ENCODE results near the gene KRT80. TPM values are rescaled to one million over a fixed set of nuclear protein-coding genes. Genes with fewer than 3 reads are reported as not detected.

The KRT80 gene
- polyA plus RNA-seq, 4 donors: 0.97 to 1.1 (median 1.0) TPM

DNA sequence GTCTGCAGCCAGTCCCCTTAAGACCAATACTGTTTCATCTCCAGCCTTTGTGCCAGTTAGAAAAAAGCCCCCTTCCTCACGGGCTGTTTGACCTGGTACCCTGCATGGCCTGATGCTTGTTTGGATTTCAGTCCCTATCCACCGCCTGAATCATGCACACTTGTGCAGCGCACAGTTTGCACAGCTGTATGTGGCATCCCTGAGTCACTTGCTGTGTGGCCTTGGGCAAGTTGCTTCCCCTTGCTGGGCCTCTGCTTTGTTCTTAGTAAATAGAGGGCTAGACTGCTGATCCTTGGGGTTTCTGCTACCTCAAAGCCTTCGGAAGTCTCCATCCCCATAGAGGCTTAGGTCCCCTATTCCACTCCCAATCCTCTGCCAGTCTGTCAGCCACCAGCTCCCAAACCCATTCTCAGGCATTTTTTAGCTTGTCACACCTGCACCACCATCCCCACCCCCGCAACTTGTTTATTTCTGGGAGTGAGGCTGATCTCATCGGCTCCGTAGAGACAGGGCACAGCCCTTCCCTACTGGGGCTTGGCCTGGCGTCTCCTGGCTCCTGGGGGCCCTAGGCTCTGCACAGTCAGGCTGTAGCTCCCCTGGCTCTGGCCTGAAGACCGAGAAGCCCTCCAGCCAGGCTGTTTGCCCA lies 8.8 kb downstream of the KRT80 start:
- DNase-seq (ENCODE audit: low read depth in 4 of 4, low spot score in 2 of 4): no peak

DNA sequence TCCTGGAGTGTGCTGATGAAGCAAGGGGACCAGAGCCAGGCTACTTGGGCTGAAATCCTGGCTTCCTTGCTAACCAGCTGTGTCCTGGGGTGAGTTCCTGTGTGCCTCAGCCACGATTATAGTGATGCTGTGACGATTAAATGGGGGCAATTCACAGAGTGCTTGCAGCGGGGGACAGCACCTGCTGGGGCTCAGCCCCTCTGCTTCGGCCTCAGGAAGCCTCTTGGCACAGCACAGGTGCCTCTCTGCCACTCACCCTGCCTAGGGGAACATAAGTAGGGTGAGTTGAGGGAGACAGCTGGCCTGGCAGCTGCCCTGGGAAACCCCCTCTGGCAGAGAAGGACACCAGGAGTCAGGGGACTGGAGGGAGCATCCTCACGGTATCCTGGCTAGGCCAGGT lies 9.4 kb downstream of the KRT80 start:
- no peak for DNase-seq (ENCODE audit: low read depth in 4 of 4, low spot score in 2 of 4)

DNA sequence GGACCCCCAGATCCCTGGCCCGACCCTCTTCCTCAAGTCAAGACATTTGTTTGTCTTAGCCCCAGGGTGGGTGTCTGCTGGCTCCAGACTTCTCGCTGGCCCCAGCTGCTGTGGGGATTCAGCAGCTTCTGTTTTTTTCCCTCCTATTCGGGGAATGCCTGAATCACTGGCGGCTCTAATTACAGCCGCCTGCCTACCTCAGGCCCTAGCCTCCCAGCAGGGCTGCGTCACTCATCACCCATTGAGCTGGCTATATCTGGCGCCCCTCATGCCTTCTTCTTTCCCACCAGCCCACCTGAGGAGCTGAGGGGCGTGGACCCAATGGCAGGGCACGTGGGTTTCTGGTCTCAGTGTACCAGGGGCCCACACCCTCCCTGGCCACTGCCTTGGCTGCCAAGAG lies 10.1 kb downstream of the KRT80 start:
- DNase-seq (ENCODE audit: low read depth in 4 of 4, low spot score in 2 of 4): no peak

DNA sequence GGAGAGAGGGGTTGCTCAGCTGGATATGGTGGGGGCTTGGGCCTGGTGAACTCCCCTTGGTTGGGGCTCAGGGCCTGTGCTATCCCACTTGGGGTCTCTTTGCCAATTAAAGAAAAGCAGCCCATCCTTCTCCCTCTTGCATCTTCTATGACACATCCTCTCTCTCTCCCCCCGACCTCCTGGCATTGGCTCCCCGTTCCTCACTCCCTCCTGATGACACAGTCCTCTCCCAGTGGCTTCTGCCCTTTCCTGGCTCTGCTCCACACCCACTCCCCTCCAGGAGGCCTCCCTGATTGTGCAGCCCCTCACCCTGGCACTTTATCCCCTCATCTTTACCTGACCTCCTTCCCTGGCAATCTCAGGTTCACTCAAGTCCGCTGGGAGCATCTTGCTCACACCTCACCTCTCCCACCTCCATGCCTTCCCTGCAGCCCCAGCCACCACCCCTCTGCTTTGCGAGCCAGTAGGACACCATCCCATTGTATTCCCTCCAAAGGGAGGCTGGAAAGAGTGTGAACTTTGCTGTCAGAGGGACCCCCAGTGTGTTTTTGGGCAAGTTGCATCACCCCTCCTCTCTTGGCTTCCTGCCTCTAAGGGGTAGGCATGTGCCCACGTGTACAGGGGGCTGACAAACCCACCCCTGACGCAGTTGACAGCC lies 10.7 kb downstream of the KRT80 start:
- DNase-seq (ENCODE audit: low read depth in 4 of 4, low spot score in 2 of 4): no peak

DNA sequence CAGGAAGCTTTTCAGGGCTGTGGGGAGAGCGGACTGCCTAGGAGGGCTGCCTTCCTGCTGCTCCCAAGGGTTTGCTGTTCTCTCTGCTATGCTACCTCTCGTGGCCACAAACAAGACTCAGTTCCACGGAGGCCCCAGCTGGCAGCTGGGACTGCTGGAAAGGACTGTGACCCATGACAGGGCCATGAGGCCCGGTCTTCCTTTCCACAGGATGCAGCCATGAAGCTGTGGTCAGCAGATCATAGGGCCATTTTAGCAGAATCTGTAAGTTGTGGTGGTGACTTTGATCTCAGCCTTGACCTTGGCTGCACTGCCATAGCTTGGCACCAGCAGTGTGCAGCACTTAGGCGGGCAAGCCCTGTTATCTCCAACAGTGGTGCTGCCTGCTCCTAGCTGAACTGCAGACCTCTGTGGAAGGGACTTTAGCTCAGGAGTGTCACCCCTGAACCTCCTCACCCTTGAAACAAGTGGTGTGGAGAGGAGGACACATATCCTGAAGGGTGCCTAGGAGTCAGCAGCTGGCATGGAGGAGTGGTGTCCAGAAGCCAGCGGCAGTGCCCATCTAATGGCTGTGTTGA lies 12.3 kb downstream of the KRT80 start:
- DNase-seq (ENCODE audit: low read depth in 4 of 4, low spot score in 2 of 4): no peak

DNA sequence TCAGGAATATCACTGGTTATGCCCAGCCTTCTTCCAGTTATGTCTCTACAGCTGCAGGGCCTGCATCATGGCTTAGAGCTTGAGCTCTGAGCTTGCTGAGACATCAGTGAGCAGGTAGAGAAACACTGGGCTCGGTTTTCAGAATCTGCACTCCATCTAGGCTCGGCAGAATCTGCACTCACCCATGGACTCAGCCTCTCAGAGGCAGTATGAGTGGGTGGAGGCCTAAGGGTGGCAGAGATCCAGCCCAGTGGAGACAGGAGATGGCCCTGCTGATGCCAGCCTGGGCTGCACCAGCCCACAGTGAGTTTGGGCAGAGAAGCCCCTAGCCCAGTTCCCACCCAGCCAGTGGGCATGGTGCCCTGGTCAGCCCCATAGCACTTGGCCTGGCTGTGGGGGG lies 12.8 kb downstream of the KRT80 start:
- DNase-seq (ENCODE audit: low read depth in 4 of 4, low spot score in 2 of 4): no peak

DNA sequence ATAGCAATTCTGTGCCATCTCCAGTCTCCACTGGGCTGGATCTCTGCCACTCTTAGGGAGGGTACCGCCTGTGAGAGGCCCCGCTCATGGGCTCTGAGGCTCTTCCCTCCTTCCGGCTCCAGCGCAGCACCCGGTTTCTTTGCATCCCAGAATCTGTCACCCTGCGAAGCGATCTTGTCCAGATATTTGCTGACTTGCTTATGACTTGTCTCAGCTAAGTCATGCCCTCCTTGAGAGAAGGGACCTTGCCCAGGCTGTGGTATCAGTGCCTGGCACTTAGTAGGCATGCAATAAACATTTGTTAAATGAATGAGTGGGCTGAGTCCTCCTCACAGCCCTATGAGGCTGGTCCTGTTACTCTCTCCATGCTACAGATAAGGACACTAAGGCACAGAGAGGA lies 13.4 kb downstream of the KRT80 start:
- no peak for DNase-seq (ENCODE audit: low read depth in 4 of 4, low spot score in 2 of 4)

DNA sequence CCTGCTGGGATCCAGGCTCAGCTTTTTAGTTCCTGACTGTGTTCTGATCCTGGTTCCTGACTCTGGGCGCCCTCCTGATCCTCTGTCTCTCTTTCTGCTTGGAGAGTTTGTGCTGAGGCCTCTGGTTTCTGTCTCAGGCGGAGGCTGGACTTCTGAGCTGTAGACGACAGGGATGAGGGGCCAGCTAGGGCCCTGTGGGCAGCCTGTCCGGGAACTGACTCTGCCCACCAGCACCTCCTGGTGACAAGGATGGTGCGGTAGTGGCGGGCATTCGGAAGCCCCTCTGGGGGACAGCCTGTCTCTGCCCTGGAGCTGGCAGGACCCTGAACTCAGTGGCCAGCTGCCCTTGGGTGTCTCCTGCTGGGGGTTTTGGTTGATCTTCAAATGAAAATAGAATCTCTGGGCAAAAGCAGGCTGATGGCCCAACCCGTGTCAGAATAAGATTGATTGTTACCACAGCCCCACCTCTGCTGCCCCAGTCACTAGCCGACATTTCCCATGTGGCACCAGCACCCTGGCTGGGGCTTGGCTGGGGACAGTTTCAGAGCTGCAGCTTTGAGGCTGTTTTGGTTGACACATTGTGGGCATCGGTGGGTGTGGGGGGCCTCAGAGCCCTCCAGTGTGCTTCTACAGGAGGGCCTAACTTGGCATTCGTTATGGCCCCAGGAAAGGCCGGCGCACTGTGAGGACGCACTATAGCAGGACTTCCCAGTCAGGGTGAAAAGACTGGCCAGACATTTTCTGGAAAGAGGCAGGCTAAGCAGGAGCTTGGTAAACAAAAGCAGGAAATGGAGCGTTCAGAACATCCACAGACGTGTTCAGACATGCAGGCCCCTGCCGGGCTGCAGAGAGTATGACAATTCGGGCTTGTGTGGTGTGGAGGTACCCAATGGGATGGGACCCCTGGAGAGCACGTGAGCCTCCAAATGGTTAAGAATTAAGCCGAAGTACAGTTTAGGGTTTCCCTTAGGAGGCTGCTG lies 16.2 kb downstream of the KRT80 start:
- no peak for DNase-seq (ENCODE audit: low read depth in 4 of 4, low spot score in 2 of 4)

DNA sequence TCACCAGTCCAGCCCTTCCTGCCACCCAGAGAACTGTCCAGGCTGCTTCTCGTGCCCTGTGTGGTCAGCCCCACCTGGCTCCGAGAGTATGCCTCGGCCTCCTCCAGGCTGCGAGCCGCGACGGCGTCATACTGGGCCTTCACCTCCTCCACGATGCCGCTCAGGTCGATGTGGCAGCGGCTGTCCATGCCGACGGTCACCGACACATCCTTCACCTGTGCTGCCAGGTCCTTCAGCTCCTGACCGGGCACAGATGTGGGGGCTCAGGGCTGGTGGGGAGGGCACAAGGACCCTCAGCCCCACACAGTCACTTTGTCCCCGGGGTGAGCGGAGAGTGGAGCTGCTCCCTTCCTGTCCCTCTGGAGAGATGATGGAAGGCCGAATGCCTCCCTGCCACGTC lies 18.3 kb downstream of the KRT80 start:
- DNase-seq (ENCODE audit: low read depth in 4 of 4, low spot score in 2 of 4): no peak

DNA sequence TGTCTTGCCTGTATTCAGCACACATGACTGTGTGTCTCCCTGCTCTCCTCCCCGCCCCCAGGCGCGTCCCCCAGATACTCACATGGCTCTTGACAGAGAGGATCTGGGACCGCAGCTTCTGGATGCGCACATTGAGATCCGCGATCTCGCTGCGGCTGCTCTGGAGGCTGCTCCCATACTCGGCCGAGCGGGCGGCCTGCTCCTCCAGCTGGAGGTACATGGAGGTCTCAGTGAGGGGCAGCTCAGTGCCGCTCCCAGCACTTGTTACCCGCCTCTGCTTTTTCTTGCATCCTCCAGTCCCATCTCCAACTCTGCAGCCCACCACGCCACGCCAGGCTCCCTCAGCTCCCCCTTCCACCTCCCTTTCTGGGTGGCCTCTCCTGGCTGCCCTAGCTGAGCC lies 18.9 kb downstream of the KRT80 start:
- no peak for DNase-seq (ENCODE audit: low read depth in 4 of 4, low spot score in 2 of 4)

DNA sequence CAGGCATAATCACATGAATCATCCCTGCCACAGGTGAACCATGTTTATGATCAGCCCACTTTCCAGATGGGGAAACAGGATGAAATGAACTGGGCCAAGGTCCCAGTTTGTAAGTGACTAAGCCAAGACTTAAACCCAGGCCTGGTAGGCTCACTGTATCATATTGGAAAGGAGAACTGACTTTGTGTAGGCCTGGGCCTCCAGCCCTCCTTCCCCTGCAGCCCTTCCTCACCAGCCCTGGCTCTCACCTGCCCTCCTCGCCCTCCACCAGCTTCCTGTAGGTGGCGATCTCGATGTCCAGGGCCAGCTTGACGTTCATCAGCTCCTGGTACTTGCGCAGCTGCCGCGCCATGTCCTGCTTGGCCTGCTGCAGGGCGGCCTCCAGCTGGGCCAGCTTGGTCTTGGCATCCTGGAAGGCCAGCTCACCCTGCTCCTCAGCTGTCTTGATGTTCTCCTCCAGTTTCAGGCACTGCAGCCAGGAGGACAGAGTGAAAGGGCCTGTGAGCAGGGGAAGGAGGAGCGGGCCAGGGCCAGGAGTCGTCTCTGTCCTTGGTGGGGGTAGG lies 19.8 kb downstream of the KRT80 start:
- no peak for DNase-seq (ENCODE audit: low read depth in 4 of 4, low spot score in 2 of 4)

DNA sequence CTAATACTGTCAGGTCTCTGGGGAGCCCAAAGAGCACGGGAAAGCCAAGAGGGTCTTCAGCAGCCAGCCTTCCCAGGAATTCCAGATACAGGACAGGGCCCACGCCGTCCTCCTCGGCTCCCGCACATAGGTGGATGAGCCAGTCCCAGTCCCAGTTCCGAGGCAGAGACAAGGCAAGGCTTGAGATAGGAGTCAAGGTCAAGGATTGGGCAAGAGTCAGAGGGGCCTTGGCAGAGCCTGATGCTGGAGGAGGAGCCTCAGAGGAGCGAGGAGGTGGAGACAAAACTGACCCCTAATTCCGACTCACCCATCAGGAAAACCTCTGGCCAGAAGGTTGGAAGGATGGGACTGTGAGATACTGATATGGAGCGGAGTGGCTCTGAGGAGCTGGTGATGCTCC lies 21.0 kb downstream of the KRT80 start:
- DNase-seq (ENCODE audit: low read depth in 4 of 4, low spot score in 2 of 4): no peak

DNA sequence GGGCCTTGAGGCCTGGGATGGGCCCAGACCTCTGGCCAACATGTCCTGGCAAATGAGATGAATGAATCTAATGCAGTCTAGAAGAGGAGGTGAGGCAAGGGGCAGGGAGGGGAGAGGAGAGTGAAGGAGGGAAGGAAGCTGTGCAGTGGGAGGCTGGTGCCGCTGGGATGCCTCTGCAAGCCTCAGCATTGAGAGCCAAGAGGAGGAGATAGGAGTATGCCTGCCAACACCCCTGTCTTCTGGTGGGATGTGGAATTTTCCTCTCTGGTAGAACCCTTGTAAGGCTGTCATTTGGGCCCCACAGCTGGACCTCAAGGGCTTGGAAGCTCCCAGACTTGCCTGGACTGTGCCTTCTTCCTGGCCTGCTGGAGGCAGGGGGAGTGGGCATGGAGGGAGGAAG lies 21.9 kb downstream of the KRT80 start:
- DNase-seq (ENCODE audit: low read depth in 4 of 4, low spot score in 2 of 4): no peak

DNA sequence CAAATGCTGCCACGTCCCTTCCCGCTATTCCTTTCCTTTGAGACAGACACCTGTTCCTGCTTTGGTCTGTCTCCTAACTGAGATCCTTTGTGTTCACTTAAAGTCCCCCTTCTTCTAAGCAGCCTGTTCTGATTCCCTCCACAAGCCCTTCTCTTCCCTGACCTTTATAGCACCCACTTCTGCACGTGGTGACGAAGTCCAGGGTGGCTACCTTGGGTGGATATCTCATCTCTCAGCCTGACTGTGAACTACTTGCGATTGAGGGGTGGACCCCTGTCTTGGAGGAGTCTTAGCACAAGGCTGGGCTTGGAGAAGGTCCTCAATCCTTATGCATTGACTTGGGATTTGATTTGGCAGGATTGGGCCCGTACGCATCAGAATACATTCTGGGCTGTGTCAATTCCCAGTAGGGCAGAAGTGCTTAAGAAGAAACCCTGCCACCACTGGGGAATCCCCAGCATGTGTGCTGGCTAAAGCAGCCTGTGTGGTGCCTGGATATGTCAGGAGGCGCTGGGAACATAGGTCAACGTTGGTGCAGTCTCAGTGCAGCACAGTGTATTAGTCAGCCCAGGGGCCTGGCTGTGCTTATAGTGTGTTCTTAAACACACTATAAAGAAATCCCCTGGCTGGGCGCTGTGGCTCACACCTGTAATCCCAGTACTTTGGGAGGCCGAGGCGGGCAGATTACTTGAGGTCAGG lies 23.6 kb downstream of the KRT80 start:
- DNase-seq (ENCODE audit: low read depth in 4 of 4, low spot score in 2 of 4): no peak

DNA sequence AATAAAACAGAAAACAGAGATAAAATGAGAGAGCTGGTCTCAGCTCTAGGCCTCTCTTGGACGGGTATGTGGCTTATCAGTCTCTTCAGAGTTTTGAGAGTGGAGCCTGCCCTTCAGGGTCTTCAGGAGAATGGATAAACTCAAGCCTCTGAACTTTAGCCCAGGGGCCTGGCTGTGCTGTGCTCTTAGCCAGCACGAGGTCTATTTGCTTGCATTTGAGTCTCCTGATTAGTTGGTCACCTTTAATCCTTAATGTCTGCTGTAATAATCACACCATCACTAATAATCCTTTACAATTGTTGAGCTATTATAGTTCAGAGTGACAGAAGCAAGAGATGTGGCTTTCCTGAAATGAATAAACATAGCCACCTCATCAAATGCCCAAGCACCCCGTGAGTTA lies 24.3 kb downstream of the KRT80 start:
- no peak for DNase-seq (ENCODE audit: low read depth in 4 of 4, low spot score in 2 of 4)

DNA sequence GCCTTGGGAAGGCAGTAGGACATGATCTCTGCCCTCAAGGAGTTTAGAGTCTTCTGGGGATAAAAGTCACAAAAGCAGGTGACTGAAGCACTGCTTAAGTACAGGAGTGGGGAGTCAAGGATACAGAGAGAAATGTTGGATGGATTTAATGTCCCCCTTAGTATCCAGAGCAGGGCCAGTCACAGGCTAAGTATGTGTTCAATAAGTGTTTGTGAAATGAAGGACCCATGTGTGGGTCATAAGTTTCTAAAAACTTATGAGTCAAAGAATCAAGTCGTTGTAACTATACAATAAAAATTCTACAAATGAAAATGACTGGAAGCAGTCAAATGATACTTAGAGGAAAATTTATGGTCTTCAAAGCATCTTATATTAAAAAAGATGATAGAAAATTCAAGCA lies 25.1 kb downstream of the KRT80 start:
- no peak for DNase-seq (ENCODE audit: low read depth in 4 of 4, low spot score in 2 of 4)

DNA sequence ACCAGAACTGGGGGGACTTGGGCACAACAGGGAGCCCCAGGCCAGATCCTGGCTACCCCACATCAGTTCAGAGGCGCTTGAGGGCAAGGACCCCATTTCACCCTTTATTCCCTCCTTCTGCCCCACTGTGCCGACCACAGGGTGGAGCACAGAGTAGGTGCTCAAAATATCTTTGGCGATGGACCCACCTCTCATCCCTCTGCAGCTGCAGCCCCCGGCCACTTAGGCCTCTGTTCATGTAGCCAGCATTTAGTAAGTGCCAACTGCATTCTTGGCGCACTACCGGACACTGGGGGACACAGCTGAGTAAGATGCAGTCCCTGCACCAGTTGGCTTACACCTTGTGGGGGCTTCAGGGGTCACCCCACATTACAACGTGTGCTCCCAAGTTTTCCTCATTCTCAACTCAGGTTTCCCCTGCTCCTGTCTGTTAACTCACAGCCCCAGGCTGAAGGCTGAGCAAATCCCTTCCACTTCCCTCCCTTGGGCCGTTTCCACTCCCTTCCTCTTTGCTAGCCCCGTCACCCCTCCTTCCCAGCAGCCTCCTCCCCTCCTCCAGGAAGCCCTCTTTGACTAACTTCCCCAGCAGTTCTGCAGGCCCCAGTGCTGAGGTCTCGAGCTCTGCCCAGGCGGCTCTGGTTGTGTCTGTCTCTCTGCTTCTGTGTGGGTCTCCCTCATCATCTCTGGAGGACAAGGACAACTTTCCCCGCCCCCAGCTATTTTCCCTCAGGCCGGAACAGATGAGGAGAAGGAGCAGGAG lies 26.5 kb downstream of the KRT80 start:
- DNase-seq (ENCODE audit: low read depth in 4 of 4, low spot score in 2 of 4): no peak

DNA sequence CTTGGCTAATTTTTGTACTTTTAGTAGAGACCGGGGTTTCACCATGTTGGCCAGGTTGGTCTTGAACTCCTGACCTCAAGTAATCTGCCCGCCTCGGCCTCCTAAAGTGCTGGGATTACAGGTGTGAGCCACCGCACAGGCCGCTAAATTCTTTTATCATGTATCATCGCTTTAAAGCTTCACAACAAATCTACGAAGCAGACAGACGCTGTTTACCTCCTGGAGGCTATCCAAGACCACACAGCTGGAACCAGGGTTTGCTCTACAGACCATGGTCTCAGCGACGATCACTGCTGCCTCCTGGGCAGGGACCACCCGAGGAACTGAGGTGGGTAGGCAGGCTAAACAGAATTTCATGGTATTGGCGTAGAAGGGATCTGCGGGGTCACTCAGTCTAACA lies 27.2 kb downstream of the KRT80 start:
- no peak for DNase-seq (ENCODE audit: low read depth in 4 of 4, low spot score in 2 of 4)

DNA sequence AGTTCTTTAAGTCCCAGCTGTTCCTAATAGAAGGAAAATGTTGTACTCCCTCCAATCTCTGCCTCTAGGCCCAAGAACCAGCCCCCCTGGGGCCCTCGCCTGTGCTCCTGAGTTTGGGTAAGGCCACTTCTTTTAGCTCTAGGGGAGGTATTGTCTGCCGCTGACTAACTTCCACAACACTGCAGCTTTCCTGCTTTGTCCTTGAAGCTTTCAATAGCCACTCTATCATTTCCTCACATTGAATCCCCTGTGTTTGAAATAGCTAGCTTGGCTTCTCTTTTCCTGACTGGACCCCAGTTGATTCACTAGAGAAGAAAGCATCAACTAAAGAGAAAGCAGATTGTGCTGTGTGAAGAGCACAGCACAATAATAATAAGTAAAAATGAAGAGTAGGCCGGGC lies 28.8 kb downstream of the KRT80 start:
- no peak for DNase-seq (ENCODE audit: low read depth in 4 of 4, low spot score in 2 of 4)

DNA sequence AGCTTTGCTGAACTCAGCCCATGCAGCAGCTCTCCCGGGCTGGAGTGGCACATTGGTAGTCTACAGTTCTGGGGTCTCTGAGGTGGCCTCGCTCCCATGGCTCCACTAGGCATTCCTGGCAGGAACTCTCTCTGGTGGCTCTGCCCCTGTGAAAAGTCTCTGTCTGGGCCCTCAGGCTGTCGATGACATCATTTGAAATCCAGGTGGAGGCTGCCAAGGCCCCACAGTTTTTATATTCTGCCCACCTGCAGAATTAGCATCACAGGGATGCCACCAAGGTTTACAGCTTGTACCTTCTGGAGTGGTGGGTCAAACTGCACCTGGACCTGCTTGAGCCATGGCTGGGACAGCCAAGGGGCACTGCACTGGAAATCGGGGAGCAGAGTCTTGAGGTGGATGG lies 31.6 kb downstream of the KRT80 start:
- DNase-seq (ENCODE audit: low read depth in 4 of 4, low spot score in 2 of 4): no peak
